ENCODE measurements around the gene CNTLN. TPM values are rescaled to one million over a fixed set of nuclear protein-coding genes. Genes with fewer than 3 reads are reported as not detected.
"Not testable (repeated sequence)": the region's sequence is repeated elsewhere in the genome, so short reads cannot be mapped to it uniquely, and the experiment has no call there.

The CNTLN gene
- total RNA-seq, 1 donor, result 17.7 TPM

DNA sequence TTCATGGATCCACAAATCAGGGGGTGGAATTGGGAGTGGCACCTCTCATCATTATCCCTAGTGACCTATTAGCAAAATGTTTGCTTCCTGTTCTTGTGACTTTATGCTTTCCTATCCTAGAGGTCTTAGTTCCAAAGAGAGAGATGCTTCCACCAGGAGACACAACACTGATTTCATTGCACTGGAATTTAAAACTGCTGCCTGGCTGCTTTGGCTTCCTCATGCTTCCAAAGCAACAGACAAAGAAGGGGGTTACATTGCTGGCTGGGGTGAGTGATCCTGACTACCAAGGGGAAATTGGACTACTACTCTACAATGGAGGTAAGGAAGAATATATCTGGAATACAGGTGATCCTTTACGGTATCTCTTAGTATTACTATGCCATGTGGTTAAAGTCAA is 374.9 kb downstream of the CNTLN start:
- TF ChIP-seq, protein P1, sequence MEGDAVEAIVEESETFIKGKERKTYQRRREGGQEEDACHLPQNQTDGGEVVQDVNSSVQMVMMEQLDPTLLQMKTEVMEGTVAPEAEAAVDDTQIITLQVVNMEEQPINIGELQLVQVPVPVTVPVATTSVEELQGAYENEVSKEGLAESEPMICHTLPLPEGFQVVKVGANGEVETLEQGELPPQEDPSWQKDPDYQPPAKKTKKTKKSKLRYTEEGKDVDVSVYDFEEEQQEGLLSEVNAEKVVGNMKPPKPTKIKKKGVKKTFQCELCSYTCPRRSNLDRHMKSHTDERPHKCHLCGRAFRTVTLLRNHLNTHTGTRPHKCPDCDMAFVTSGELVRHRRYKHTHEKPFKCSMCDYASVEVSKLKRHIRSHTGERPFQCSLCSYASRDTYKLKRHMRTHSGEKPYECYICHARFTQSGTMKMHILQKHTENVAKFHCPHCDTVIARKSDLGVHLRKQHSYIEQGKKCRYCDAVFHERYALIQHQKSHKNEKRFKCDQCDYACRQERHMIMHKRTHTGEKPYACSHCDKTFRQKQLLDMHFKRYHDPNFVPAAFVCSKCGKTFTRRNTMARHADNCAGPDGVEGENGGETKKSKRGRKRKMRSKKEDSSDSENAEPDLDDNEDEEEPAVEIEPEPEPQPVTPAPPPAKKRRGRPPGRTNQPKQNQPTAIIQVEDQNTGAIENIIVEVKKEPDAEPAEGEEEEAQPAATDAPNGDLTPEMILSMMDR (IDR thresholded peaks at IDR 0.05; ENCODE audit: extremely low read depth, low read depth, low read length), result no peak
- H3K4me2 ChIP-seq (ENCODE audit: insufficient read depth, low read length), result no peak overlapping the region
- no peaks in the 10 kb centered on the region for H3K9me3 ChIP-seq (ENCODE audit: low read depth, low read length)
- H3K4me1 ChIP-seq (ENCODE audit: insufficient read depth, low read length), result no peaks in the 10 kb centered on the region
- no peaks in the 10 kb centered on the region for H3K27me3 ChIP-seq (ENCODE audit: insufficient read depth, low read length)
- no peaks in the 10 kb centered on the region for H4K20me1 ChIP-seq (ENCODE audit: insufficient read depth, low read length)
- peak; percentile 42 for DNase-seq (ENCODE audit: insufficient read length, low spot score, missing footprints)
- no peaks in the 10 kb centered on the region for H3K36me3 ChIP-seq (ENCODE audit: insufficient read depth, low read length)
- H3K4me3 ChIP-seq (ENCODE audit: insufficient read depth, low read length), result no peak overlapping the region
- H3K27ac ChIP-seq (ENCODE audit: low read depth, low read length), result no peak overlapping the region
- H3K79me2 ChIP-seq (ENCODE audit: insufficient read depth, low read length), result no peaks in the 10 kb centered on the region
- H2AFZ ChIP-seq (ENCODE audit: low read length), result no peak overlapping the region

DNA sequence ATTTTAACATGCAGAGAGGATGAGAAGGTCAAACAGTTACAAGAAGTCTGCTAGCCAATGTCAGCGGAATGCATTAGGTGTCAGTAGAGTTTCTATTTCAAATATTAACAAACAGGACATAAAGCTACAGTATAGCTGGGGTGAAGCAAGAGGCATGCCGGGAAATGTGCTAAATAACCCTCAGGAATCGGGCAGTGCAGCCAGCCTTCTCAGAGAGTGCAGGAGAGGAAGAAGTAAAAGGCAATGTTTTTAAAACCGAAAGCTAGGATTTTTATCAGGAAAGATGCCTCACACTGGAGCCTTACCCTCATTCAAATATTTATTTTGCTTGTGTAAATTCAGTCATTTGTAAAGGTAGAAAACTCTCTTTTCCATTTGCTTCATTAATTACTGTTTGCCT is 384.9 kb downstream of the CNTLN start:
- no peaks in the 10 kb centered on the region for H3K36me3 ChIP-seq (ENCODE audit: insufficient read depth, low read length)
- H2AFZ ChIP-seq (ENCODE audit: low read length), result peak overlapping the region; percentile 62
- peak; percentile 37 for DNase-seq (ENCODE audit: insufficient read length, low spot score, missing footprints)
- H3K27me3 ChIP-seq (ENCODE audit: insufficient read depth, low read length), result no peaks in the 10 kb centered on the region
- no peaks in the 10 kb centered on the region for H3K79me2 ChIP-seq (ENCODE audit: insufficient read depth, low read length)
- H3K27ac ChIP-seq (ENCODE audit: low read depth, low read length), result no peak overlapping the region
- no peaks in the 10 kb centered on the region for H4K20me1 ChIP-seq (ENCODE audit: insufficient read depth, low read length)
- peak overlapping the region; percentile 43 for H3K4me2 ChIP-seq (ENCODE audit: insufficient read depth, low read length)
- no peaks in the 10 kb centered on the region for H3K4me1 ChIP-seq (ENCODE audit: insufficient read depth, low read length)
- H3K9me3 ChIP-seq (ENCODE audit: low read depth, low read length), result no peaks in the 10 kb centered on the region
- TF ChIP-seq, protein P1 (IDR thresholded peaks at IDR 0.05; ENCODE audit: extremely low read depth, low read depth, low read length), result no peak
- peak overlapping the region; percentile 35 for H3K4me3 ChIP-seq (ENCODE audit: insufficient read depth, low read length)

DNA sequence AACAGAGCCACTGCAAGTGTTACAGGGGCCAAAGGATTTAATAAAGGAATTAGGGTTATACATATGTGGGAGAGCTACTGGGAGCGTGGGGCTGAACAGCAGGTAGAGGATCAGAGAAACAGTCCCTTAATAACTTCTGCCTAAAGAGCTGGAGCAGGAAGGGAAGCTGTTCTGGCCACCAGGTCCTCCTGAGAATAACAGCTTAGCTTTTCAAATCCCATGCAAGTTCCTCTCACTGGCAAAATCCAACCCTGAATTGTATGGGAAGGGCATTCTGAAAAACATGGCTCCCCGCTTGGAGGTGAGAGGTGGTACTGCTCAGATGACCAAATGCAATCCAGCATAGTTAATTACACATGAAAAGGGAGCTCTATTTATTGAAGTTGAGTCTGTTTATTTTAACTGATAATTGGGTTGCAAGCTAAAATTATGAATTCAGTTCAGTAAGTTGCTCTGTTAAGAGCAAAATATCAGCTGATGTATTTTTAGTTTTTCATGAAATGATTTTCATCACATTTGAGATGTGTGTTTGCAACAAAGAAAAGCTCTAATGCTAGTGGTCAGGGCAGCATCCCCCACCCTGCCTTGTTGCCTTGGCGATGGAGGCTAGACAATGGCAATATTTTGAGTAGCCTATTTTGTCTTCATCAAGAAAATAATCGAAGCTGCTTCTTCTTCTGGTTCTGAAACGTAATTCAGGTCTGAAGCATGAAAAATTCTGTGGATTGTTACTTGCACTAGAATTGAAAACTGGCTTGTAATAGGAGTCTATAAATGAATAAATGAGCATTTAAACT is 385.6 kb downstream of the CNTLN start:
- Histone ChIP-seq H3K4me3 (ENCODE audit: insufficient read depth, low read length) (peak overlapping the region; percentile 35), H3K79me2 (ENCODE audit: insufficient read depth, low read length) (no peaks in the 10 kb centered on the region), H2AFZ (ENCODE audit: low read length) (peak overlapping the region; percentile 62), H3K4me2 (ENCODE audit: insufficient read depth, low read length) (peak overlapping the region; percentile 43), H3K27ac (ENCODE audit: low read depth, low read length) (no peak overlapping the region), H3K27me3 (ENCODE audit: insufficient read depth, low read length) (no peaks in the 10 kb centered on the region), H3K4me1 (ENCODE audit: insufficient read depth, low read length) (no peaks in the 10 kb centered on the region), H4K20me1 (ENCODE audit: insufficient read depth, low read length) (no peaks in the 10 kb centered on the region), H3K9me3 (ENCODE audit: low read depth, low read length) (no peaks in the 10 kb centered on the region), H3K36me3 (ENCODE audit: insufficient read depth, low read length) (no peaks in the 10 kb centered on the region)
- peak; percentile 77 for DNase-seq (ENCODE audit: insufficient read length, low spot score, missing footprints)
- TF ChIP-seq, protein P1 (IDR thresholded peaks at IDR 0.05; ENCODE audit: extremely low read depth, low read depth, low read length), result no peak

DNA sequence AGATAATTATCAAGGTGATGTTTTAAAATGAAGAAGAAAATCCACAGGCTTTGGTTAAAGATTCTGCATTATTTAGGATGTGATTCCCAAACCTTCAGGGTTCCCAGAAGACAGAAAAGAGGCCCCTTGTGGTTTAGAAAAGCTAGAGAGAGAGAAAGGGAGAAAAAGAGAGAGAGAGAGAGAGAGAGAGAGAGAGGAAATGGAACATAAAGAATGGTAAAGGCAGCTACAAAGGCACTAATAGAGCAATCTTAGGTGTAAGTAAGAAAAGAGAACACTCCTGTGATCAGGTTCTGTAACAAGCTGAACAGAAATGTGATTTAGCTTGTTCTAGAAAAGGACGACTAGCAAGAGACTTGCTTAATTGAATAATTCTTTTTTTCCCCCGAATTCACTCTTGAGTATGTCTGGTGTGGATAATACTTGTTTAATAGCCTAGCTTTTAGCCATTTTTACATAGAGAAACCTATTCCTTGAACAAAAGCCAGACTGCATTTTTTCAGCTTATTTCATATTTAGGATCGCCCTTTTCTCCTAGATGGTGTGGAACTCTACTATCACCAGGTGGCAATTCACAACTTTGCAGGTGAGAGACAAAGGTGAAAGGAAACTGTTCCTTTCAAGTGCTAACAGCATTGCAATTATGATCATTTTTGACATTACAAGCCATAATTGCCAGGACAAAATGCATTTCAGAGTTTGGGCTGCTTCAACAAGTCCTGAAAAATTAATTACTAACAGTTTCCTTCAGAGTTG is 386.4 kb downstream of the CNTLN start:
- Histone ChIP-seq H3K79me2 (ENCODE audit: insufficient read depth, low read length) (no peaks in the 10 kb centered on the region), H4K20me1 (ENCODE audit: insufficient read depth, low read length) (no peaks in the 10 kb centered on the region), H3K36me3 (ENCODE audit: insufficient read depth, low read length) (no peaks in the 10 kb centered on the region), H3K27me3 (ENCODE audit: insufficient read depth, low read length) (no peaks in the 10 kb centered on the region), H3K9me3 (ENCODE audit: low read depth, low read length) (no peaks in the 10 kb centered on the region), H2AFZ (ENCODE audit: low read length) (no peak overlapping the region), H3K4me2 (ENCODE audit: insufficient read depth, low read length) (no peak overlapping the region), H3K4me3 (ENCODE audit: insufficient read depth, low read length) (no peak overlapping the region), H3K4me1 (ENCODE audit: insufficient read depth, low read length) (no peaks in the 10 kb centered on the region), H3K27ac (ENCODE audit: low read depth, low read length) (no peak overlapping the region)
- TF ChIP-seq, protein P1 (IDR thresholded peaks at IDR 0.05; ENCODE audit: extremely low read depth, low read depth, low read length), result no peak
- no peak for DNase-seq (ENCODE audit: insufficient read length, low spot score, missing footprints)

DNA sequence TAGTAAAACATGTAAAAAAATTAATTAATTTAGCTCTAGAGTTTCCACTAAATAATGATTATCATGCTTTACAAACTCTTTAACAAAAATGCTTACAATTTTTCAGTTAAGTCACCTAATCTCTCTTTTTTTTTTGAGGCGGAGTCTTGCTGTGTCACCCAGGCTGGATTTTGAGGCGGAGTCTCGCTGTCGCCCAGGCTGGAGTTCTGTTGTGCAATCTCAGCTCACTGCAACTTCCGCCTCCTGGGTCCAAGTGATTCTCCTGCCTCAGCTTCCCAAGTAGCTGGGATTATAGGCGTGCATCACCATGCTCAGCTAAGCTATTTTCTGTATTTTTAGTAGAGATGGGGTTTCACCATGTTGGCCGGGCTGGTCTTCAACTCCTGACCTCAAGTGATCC is 391.9 kb downstream of the CNTLN start:
- H3K27ac ChIP-seq (ENCODE audit: low read depth, low read length); DNase-seq (ENCODE audit: insufficient read length, low spot score, missing footprints); H3K4me2 ChIP-seq (ENCODE audit: insufficient read depth, low read length); H3K36me3 ChIP-seq (ENCODE audit: insufficient read depth, low read length); H2AFZ ChIP-seq (ENCODE audit: low read length); H3K4me1 ChIP-seq (ENCODE audit: insufficient read depth, low read length); H3K27me3 ChIP-seq (ENCODE audit: insufficient read depth, low read length); H3K4me3 ChIP-seq (ENCODE audit: insufficient read depth, low read length); H4K20me1 ChIP-seq (ENCODE audit: insufficient read depth, low read length); H3K9me3 ChIP-seq (ENCODE audit: low read depth, low read length); H3K79me2 ChIP-seq (ENCODE audit: insufficient read depth, low read length): not testable (repeated sequence)
